ENCODE data around the gene LUM.

Gene LUM, protein sequence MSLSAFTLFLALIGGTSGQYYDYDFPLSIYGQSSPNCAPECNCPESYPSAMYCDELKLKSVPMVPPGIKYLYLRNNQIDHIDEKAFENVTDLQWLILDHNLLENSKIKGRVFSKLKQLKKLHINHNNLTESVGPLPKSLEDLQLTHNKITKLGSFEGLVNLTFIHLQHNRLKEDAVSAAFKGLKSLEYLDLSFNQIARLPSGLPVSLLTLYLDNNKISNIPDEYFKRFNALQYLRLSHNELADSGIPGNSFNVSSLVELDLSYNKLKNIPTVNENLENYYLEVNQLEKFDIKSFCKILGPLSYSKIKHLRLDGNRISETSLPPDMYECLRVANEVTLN

DNA sequence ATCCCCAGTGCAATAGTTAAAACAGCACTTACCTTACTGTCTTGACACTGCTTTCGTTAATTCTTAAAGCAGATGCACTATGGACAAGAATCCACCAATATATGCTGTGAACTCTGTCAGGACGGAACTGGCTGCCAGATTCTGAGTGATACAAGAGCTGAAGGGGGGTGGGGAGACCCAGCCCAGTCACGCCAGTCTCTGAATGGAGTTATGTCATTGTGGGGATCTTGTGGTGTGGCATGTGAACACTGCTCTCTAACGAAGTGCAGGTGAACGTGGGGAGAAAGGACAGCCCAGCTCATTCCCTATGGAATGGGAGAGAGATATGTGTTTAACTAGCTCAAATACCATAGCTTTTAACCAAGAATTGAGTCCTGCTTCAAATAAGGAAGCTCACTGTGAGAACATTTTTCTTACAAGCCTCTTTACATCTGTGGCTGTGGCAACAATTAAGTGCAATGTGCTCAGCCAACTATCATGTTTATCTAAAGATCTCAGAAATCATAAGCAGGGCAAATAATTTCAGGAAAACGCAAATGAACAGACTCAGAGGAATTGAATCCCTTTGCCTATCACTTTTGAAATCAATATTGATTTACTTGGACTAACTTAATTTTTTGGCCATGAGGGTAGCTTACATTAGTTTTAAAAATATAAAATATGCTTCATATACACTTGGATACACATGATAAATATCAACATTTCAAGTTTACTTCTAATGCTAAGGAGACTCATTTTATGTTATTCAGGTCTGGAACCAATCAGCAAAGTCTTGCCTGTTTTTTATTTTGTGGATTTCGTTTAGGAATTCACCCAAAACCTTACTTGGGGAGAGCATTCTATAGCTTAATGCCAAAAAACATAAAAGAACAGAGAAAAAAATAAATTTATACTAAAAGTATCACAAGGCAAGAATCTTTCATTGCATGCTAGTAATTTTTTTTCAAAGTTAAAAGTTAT, at the start of gene LUM:
LUM (minus strand) TSS at position 129 of the 960 bp plus-strand sequence. CDS start 2,515 bp downstream, outside the sequence.
- no peak for DNase-seq

DNA sequence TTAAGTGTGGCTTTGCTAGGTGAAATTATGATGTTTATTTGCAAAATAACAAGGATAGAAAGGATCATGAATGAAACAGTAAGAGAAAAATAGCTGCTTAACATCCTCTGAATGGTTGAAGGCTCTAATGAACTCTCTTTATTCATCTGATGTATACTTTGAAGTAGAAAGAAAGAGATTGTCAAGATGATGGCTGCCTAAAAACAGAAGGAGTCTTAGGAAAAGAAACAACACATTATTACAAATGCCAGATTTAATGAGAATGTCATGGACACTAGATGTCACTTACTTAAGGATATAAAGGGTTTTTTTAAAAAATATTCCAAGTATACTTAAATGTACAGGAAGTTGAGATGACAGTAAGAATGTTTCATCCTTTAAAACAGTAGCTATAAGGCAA, 49.7 kb upstream of the LUM start:
- DNase-seq, result no peak

DNA sequence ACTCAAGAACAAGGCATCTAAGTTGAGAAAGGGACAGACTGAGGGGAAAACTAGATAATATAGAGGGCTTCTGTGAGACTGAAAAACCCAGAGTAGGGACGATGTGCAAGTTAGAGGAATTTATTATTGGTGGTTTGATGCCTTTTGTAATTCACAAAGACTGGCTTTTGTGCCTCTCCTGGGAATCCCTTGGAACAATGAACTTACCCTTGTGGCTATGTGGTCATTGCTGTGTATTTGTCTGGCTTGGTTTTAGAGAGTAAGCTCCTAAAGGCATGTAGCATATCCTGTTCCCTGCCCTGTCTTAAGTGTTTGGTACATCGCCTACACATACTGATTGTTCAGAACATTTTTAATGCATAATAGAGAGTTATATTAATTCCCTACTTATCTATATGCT, 44.7 kb upstream of the LUM start:
- no peak for DNase-seq

DNA sequence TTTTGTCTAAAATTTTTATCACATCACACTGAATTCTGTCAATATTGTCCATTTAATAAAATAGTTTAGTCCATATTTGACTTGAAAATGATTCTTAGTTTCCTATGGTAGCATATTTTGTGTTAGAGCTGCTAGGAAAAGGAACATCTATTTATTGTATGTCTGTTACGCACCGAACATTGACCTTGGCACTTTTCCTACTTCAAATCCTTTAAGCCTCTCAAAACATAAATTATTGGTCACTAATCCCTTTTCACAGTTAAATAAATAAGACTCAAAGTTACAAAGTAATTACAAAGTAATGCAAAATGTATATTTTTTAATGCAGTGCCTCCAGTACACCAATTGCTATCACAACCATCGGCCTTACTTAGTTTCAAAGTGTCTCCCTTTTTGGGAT, 42.8 kb upstream of the LUM start:
- DNase-seq, result no peak

DNA sequence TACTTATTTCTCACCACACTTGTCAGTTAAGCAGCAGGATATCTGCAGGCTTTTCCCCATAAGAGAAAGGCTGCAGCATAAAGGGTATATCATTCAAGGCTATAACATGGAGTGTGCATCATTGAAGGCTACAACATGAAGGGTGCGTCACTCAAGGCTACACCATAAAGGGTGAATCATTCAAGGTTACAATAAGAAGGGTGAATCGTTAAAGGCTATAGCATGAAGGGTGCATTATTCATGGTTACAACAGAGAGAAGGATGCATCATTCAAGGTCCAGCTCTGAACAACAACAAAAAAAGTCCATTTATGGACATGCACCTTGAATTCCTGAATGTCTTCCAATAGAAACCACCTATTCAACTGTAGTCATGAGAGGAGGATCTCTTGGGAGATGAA, 32.8 kb upstream of the LUM start:
- DNase-seq, result no peak

DNA sequence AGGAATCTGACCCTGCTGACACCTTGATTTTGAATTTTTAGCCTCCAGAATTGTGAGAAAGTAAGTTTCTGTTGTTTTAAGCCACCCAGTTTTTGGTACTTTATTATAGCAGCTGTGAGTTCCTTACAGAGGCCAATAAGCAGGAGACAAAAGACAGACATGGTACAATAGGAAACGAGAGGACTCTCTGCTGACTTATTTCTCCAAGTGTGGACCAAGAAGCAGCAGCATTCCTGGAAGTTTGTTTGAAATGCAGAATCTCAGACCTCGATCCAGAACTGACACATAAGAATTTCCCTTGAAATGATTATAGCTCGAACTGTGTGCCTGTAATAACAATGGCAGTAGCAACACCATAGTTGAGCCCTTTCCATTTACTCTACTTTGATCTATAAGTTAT, 31.9 kb upstream of the LUM start:
- DNase-seq, result no peak

DNA sequence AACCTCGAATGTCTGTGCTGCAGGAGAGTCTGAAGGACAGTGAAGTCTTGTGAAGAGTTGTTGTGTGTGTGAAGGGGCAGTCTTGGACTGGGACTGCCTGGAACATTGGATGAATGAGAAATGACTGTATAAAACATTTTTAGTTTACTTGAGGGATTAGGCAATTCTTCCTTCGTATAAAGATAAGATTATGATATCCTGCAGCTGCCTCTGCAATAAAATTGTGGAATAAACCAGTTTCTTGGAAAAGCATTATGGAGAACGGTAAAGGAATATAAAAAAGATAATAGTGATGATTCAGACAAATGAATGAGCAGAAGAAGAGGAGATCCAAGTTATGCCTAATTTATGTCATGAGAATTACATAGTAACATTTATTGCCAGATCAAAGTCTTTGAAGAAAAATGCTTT, 30.9 kb upstream of the LUM start:
- DNase-seq, result no peak

DNA sequence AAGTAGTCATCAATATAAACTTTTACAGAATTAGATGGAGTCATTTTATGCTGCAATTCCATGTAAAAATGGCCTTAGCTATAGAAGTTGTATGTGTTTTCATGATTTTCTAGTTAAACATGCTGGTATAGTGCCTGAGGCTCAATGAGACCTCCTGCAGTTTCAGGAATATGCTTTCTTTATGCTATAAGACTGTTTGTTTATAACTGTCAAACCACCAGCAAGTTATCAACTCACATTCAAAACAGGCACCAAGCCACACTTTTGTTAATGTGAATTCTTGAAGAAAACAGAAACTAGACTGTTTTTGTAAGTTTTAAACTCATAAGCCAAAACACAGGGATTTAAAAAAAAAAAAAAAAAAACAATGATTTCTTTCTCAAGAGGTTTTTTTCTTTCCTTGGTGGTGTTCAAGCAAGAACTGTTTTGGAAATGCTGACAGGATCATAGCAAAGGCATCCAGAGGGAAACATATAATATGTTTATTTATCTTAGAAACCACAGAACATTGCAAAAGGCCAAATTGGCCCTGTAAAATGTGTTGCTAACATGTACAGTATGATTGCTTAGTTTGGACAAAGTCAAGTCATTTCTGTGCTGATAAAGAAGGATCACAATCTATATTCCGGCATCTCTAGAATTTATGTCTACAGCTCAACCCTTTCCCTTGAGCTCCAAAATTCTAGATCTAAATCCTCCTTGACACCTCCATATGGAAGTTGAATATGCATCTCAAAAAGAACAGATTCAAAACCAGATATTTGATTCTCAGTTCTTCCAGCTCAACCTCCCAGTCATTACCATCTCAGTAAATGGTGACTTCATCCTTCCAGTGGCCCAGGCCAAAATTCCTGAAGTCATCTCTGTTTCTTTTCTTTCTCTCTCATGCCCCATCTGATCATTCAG, 29.0 kb upstream of the LUM start:
- no peak for DNase-seq

DNA sequence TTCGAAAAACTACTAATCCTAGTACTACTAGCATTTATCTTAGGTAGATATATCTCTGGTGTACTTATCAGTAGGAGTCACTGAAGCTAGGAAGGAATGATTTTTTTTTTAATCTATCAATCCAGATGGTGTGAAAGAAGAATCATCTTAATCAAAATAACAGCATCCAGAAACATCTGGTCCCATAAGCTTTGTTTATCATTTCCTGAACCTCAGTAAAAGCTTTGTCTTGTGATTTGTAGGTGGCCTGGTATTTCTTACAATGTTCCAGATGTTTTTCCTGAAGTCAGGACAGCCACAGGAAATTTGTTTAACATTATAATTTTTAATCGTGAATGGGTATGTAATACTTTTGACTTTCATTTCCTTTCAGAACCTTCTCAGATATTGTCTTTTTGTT, 28.0 kb upstream of the LUM start:
- no peak for DNase-seq

DNA sequence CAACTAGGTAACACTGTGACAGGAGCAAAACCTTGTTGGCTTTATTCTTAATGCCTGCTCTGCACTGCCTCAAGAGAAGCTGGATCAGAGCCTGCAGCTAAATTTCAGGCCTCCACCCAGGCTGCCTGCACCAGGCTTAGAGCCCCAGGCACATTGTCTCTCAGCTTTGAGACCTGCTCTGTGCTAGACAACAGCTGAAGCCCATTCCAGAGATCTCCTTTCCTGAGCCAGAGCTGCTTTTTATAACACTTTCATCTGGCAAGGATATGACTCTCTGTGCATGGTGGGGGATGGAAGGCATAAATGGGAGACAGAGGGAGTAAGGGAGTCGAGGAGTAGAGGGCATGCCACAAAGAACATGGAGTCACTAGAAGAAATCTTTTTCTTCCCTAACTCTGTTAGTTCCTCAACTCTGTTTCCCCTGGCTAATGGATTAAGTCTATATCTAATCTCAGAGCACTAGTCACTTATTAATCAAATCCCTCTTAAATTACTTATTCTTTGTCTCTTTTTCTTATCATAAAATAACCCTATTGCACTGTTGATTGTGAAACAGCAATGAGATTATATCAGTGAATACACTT, 27.1 kb upstream of the LUM start:
- DNase-seq, result no peak

DNA sequence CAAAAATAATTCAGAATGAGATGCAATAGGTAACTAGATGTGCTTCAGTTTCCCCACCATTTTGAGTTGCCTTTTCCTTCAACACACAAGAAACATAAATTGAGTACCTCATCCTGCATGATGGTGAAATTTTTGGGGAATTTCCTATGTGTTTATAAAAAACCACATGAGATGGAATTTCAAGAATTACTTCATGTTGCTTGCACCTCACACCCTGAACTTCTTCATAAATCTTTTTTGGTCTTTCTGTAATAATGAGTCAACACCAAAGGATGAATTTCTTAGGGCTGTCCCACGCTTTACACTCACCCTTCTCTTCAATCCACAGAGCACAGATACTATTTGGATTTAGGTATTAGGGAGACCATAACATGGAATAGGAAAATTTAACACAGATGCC, 22.6 kb upstream of the LUM start:
- peak; percentile 31 to 48 for DNase-seq

DNA sequence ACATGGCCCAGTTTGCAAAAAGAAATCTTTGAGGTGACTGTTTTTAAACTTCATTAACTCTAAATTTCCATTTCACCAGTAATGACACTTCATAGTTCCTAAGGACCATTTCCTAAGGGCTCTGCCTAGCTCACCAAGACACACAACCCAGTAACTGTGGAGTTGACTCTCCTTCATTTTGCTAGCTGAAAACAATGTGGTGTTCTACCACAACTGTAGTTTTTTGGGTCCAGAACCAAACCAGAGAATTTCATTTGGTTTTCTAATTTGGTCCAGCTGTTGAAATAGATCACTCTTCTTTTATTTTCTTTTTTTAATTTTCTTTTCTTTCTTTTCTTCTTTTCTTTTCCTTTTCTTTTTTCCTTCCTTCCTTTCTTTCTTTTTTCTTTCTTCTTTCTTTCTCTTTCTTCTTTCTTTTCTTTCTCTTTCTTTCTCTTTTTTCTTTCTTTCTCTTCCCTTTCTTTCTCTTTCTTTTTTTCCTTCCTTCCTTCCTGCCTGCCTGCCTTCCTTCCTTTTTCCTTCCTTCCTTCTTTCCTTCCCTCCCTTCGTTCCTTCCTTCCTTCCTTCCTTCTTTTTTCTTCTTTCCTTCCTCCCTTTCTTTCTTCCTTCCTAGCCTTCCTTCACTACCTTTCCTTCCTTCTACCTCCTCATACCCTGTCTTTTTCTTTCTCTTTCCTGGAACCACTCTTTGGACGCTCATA, 18.5 kb upstream of the LUM start:
- no peak for DNase-seq

DNA sequence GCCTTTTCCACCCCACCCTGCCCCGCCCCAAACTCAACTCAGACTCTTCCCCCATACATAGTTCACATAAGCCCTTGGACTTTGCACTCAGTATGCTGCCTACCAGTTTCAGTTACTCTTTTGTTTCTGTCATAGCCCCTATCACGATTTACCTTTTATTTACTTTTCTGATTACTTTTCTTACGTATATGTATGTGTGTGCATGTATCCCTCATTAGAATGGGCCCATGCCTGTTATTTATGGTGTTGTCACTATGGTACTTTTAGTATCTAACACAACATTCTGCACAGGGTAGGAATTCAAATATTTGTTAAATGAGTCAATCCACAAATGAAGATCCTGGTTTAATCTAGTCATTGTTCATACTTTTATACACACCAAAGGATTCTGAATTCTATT, 16.5 kb upstream of the LUM start:
- no peak for DNase-seq

DNA sequence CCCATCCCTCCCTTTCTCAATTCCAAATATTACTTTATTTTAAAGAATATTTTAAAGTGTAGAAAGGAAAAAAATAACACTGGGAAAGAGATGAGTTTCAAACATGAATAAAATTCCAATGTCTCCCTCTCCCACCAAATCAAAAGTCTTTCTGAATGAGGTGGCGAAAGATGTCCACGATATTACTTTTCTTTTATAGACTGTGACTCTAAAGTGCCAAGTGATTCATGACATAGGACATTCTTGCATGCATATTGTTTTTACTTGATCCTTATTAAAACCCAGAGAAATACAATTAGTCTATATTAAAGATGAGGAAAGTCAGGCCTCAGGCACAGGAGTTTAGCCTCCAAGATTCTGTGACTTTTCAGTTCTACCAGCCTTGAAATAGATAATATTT, 16.0 kb upstream of the LUM start:
- DNase-seq, result no peak

DNA sequence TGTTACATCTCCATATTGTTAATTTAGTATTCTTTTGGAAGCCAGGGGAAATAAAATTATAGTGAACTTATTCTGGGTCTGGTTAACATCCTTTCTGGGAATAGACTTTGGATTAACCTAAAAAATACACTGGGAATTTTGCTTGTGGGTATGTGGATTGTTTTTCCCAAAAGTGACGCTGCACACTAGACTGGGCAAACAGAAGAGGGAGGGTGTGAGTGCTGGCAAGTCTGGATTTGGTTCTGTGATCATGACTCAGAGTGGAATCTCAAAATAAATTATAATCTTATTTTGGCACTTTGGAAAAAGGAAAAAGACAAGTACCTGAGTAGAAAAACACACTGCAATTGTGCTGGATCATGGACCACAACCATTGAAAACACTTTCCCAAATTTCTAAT, 15.2 kb upstream of the LUM start:
- no peak for DNase-seq

DNA sequence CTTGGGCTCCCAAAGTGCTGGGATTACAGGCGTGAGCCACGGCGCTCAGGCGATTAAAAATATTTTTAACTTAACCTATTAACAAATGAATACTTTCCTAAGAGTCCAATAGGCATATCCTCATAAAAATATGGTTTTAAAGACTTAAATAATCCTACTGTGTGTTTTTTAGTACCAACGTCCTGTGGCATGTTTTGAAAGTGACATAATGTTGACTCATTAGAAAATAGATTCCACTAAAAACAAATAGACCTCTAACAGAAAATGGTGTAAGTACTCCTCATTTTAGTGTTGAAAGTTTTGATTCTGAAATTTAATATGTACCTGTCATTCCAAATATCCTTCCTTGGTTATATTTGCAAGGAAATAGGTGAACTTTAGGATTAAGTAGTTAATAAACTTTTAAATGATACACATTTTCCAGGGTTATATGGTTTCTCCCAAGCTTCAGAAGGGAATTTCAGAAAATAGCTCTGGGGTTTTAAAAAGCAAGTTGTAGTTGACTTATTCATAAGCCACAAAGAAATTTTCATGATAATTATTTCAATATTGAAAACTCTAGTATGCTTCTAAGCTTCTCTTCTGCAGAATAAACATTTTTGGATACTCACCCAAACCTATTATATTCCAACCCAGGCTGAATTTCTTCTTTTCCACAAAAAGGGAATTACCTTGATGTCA, 12.1 kb upstream of the LUM start:
- DNase-seq, result no peak

DNA sequence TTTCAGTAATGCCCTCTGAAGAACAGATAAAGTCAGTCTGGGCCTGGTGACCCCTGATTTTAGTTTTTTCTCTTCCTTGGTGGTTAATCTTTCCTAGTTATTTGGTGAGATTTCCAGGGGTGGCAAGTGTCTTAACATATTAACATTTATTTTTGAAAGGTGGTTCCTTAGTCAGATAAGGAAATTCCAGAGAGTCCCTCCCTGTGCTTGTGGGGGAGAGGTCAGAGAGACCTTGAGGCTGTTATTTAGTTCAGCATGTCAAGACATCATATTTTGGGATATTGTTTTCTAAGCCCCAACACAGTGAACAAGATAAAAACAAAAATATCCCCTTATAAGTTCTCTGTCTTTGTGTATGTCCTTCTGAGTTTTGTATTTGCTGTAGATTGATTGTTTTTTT, 9.5 kb upstream of the LUM start:
- DNase-seq, result no peak

DNA sequence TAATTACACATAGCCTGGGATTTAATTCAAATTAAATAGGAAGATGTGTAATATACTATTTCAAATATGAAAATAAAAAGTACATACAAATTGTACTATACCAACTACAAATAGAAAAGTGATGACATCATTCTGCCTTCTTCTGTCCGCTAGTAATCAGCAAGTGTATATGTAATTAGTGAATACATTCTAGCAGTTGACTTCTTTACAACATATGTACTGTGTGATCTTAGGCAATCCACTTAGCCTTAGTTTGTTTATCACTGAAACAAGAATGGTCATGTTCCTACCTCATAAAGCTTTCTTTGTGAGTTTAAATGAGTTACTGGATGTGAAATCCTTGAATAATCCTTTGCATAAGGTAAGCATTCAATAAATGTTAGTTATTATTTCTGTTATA, 7.8 kb upstream of the LUM start:
- DNase-seq, result no peak

DNA sequence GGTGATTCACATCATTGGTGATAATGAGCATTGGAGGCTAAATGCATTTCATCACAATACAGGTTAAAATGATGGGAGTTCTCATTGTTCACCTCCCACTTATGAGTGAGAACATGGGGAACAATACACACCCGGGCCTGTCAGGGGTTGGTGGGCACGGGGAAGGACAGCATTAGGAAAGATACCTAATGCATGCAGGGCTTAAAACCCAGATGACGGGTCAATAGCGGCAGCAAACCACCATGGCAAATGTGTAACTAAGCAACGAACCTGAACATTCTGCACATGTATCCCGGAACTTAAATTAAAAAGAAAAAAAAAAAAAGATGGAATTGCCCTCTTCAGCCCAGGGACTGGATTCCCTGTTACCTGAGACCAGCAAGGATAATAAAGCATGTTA, 2.3 kb upstream of the LUM start:
- DNase-seq, result no peak

DNA sequence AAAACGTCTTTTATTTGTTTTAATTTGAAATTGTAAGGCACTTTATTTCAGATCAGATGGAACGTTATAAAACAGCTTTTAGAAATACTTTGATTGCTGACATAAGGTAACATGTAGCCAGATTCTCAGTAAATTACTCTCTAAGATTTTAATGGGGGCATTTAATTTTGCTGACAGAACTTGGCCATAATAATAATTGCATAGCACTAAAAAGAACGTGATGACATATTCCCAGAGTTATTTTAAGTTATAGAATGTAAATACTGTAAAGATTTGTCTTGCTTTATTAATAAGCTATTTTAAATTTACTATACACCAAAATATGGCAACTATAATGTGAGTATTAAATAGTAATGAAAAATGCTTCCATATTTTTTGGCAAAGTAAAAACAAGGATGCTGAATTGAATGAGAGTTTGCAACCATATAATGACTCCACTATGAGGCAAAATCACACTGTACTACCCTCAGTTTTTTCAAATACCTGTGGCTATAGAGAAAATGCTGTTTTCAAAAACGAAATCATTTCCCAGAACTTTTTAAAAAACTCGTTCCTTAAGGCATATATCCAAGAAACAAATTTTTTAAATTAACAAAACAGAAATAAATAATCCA, 876 bp downstream of the LUM start:
- no peak for DNase-seq

Data from inflammatory macrophage treated with lipopolysaccharide for 1 hour (primary cell).